Panc1 (cell line): ENCODE data around the gene SKAP1. TPM values are rescaled to one million over a fixed set of nuclear protein-coding genes. Genes with fewer than 3 reads are reported as not detected.

Source experiments
- ATAC-seq: fragments of 200-7000 bp; cut with Tn5 transposase; 2 replicates; pipeline ENCODE4 v1.9.1; 2020; ENCODE audit warnings: mild to moderate bottlenecking, moderate library complexity
- BruUV-seq: library from RNA; stranded (reverse); fragments of 400-500 nt; replicated peaks from 2 replicates; lab custom pipeline; 2021; lab: Mats Ljungman, UMichigan
- CTCF ChIA-PET: fragments of 300-600 bp; sonication (Branson Sonifier 250); formaldehyde crosslinking; loops from one replicate; lab custom pipeline; 2022; ENCODE audit warnings: antibody characterized with exemption; lab: Charles Lee
- POLR2A ChIA-PET: fragments of 300-600 bp; sonication (Branson Sonifier 250); formaldehyde crosslinking; loops from one replicate; lab custom pipeline; 2022; ENCODE audit warnings: antibody characterized with exemption; lab: Charles Lee
- DNase-seq: peaks from one replicate; pipeline ENCODE4 v3.0.0-alpha.2; 2010; ENCODE audit warnings: low read depth, low spot score
- H3K27ac ChIP-seq: 2 replicates; pipeline ENCODE4 v1.5.1; 2011; ENCODE audit warnings: mild to moderate bottlenecking, low read length, inconsistent platforms
- H3K27me3 ChIP-seq: fragments of 200-500 bp; sonication (Bioruptor generic); 2 replicates; pipeline ENCODE4 v1.6.0; 2014; ENCODE audit warnings: low read length, inconsistent platforms; ENCODE audit not compliant: control insufficient read depth, insufficient read depth
- H3K36me3 ChIP-seq: fragments of 200-500 bp; sonication (Bioruptor generic); 2 replicates; pipeline ENCODE4 v1.5.1; 2014; ENCODE audit warnings: inconsistent platforms, mild to moderate bottlenecking, low read length, moderate library complexity; ENCODE audit not compliant: control insufficient read depth, insufficient read depth
- H3K4me1 ChIP-seq: 2 replicates; pipeline ENCODE4 v1.5.1; 2011; ENCODE audit warnings: inconsistent platforms, mild to moderate bottlenecking, low read length, moderate library complexity; ENCODE audit not compliant: control insufficient read depth, insufficient read depth
- H3K4me3 ChIP-seq, 2 experiments: 2 replicates each; pipeline ENCODE4 v1.5.1; 2011 to 2012; ENCODE audit warnings: low read depth in 2 of 2, low read length in 2 of 2, mild to moderate bottlenecking in 2 of 2, inconsistent platforms in 1 of 2, moderate library complexity in 1 of 2
- H3K9me3 ChIP-seq: fragments of 200-500 bp; sonication (Bioruptor generic); 2 replicates; pipeline ENCODE4 v1.5.1; 2014; ENCODE audit warnings: low read depth, mild to moderate bottlenecking, inconsistent platforms, low read length, moderate library complexity; ENCODE audit not compliant: control insufficient read depth, insufficient read depth
- POLR2AphosphoS5 ChIP-seq: IDR thresholded peaks from 2 replicates; pipeline ENCODE4 v1.6.1; 2012; ENCODE audit warnings: mild to moderate bottlenecking, low read depth, low read length, moderate library complexity
- SIN3A ChIP-seq: IDR thresholded peaks from 2 replicates; pipeline ENCODE4 v1.6.1; 2012; ENCODE audit warnings: low read depth, mild to moderate bottlenecking, low read length, moderate library complexity, borderline replicate concordance; ENCODE audit not compliant: insufficient read depth
- TCF7L2 ChIP-seq: IDR thresholded peaks from 2 replicates; pipeline ENCODE4 v1.6.1; 2011; ENCODE audit warnings: mild to moderate bottlenecking, low read depth, low read length, inconsistent platforms
- in situ Hi-C: cut with HindIII; loops from 2 replicates; pipeline ENCODE4 v1.10.0; 2016; ENCODE audit warnings: low sequenced_read_pairs, low pct_unique_long_range_greater_than_20kb
- intact Hi-C: fragments of 100-400 bp; cut with micrococcal nuclease; formaldehyde crosslinking; loops from one replicate; pipeline ENCODE4 v1.10.0; 2022; ENCODE audit not compliant: unreplicated experiment
- total RNA-seq: library from RNA; stranded (reverse); gene quantifications from one replicate; pipeline ENCODE4 v1.2.1, GENCODE V29; 2021; ENCODE audit not compliant: unreplicated experiment
- TF ChIP-seq, protein P1 (sequence below), 2 experiments: IDR thresholded peaks; 2 replicates each; pipeline ENCODE4 v1.6.1; 2011 to 2012; ENCODE audit warnings: low read depth in 2 of 2, control low read depth in 1 of 2, low read length in 1 of 2, mild to moderate bottlenecking in 1 of 2, moderate library complexity in 1 of 2; ENCODE audit not compliant: insufficient read depth in 1 of 2
- TF ChIP-seq, protein P2 (sequence below): fragments of 450-650 bp; IDR thresholded peaks from 2 replicates; pipeline ENCODE4 v1.5.1; 2017; ENCODE audit warnings: mild to moderate bottlenecking

Gene SKAP1
- total RNA-seq, 1 experiment from 2014 or later: 0.90 TPM

DNA sequence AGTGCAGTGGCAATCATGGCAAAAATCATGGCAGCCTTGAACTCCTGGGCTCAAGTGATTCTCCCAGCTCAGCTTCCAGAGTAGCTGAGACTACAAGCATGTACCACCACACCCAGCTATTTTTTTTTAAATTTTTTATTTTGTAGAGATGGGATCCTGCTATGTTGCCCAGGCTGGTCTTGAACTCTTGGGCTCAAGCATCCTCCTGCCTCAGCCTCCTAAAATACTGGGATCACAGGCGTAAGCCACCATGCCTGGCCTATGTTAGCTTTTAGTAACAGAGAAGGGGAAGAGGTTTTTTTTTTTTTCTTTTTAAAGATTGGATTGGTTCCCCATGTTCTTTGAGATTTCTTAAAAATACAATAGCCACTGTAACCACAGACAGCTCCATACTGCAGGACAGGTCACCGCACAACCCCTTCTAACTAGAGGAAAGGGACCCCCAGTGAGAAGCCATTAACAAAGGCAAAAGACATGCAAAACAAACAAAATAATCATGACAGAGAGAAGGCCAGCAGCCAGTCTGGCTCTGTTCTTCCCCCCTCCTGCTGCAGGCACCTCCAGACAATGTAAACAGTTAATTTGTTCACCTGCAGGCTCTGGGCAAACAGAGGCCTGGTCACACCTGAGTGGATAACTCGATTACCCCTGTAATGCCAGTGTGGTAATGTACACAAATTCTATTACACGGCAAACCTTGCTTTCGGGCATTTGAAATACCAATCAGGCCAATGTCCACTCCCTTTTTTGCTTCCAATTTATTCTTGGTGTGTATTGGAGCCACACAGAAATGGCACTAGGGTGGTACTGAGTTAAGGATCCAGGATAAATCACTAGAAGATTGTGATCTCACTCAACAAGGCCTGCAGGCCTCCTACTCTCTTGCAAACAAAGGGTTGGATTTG lies 269.6 kb downstream of the SKAP1 start:
- TF ChIP-seq TCF7L2 (no peak), SIN3A (no peak), POLR2AphosphoS5 (no peak)
- TF ChIP-seq, protein P1, sequence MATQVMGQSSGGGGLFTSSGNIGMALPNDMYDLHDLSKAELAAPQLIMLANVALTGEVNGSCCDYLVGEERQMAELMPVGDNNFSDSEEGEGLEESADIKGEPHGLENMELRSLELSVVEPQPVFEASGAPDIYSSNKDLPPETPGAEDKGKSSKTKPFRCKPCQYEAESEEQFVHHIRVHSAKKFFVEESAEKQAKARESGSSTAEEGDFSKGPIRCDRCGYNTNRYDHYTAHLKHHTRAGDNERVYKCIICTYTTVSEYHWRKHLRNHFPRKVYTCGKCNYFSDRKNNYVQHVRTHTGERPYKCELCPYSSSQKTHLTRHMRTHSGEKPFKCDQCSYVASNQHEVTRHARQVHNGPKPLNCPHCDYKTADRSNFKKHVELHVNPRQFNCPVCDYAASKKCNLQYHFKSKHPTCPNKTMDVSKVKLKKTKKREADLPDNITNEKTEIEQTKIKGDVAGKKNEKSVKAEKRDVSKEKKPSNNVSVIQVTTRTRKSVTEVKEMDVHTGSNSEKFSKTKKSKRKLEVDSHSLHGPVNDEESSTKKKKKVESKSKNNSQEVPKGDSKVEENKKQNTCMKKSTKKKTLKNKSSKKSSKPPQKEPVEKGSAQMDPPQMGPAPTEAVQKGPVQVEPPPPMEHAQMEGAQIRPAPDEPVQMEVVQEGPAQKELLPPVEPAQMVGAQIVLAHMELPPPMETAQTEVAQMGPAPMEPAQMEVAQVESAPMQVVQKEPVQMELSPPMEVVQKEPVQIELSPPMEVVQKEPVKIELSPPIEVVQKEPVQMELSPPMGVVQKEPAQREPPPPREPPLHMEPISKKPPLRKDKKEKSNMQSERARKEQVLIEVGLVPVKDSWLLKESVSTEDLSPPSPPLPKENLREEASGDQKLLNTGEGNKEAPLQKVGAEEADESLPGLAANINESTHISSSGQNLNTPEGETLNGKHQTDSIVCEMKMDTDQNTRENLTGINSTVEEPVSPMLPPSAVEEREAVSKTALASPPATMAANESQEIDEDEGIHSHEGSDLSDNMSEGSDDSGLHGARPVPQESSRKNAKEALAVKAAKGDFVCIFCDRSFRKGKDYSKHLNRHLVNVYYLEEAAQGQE (IDR thresholded peaks at IDR 0.05; ENCODE audit: insufficient read depth in 1 of 2, low read depth in 2 of 2, low read length in 1 of 2): no peak
- TF ChIP-seq, protein P2, sequence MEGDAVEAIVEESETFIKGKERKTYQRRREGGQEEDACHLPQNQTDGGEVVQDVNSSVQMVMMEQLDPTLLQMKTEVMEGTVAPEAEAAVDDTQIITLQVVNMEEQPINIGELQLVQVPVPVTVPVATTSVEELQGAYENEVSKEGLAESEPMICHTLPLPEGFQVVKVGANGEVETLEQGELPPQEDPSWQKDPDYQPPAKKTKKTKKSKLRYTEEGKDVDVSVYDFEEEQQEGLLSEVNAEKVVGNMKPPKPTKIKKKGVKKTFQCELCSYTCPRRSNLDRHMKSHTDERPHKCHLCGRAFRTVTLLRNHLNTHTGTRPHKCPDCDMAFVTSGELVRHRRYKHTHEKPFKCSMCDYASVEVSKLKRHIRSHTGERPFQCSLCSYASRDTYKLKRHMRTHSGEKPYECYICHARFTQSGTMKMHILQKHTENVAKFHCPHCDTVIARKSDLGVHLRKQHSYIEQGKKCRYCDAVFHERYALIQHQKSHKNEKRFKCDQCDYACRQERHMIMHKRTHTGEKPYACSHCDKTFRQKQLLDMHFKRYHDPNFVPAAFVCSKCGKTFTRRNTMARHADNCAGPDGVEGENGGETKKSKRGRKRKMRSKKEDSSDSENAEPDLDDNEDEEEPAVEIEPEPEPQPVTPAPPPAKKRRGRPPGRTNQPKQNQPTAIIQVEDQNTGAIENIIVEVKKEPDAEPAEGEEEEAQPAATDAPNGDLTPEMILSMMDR: no peak
- no peak for DNase-seq
- ChIA-PET POLR2A (no interaction called here), CTCF (interaction anchor here (0.5 kb wide), 1 partner anchor 173 kb away, joined by 3 read pairs; no protein-coding TSS in a partner anchor)
- Histone ChIP-seq H3K36me3 (no peaks in the 10 kb centered on the region), H3K4me1 (peaks cover 11% of the 10 kb centered on the region), H3K4me3 (no peak overlapping the region), H3K27ac (no peak overlapping the region), H3K27me3 (no peaks in the 10 kb centered on the region), H3K9me3 (no peaks in the 10 kb centered on the region)
- no peak for ATAC-seq
- in situ Hi-C loops (no loop called here), intact Hi-C loops (no loop called here)
- no TSS peak for BruUV-seq

DNA sequence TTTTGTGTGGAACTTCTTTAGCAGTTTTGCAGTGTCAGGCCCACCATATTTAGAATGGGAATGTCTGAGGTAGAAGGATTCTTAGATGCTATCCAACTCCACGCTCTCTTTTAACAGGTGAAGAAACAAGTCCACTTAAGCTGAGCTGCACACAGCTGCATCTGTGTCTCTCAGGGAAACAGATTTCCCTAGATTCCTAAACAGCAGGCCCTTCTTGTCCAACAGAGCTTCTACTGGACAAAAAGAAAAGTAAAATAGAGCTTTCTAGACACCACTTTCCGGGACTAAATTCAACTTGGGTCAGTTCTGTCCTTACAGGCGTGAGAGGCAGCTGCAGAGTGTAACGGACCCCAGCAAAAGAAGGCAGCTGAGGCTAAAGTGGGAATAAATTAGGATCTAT lies 270.8 kb downstream of the SKAP1 start:
- intact Hi-C loops (no loop called here), in situ Hi-C loops (no loop called here)
- ChIA-PET CTCF (interaction anchor here (0.6 to 0.7 kb wide), 3 partner anchors 44 to 429 kb away, joined by 5 to 9 read pairs (median 8); no protein-coding TSS in a partner anchor), POLR2A (interaction anchor here (0.7 kb wide), 1 partner anchor 123 kb away, joined by 7 read pairs; no protein-coding TSS in a partner anchor)
- H3K4me1 ChIP-seq: peaks cover 11% of the 10 kb centered on the region
- BruUV-seq: no TSS peak
- H3K27ac ChIP-seq: no peak overlapping the region
- ATAC-seq (no peak), DNase-seq (no peak)
- H3K9me3 ChIP-seq: no peaks in the 10 kb centered on the region
- H3K27me3 ChIP-seq: no peaks in the 10 kb centered on the region
- no peak overlapping the region for H3K4me3 ChIP-seq
- TF ChIP-seq, protein P2: no peak
- TF ChIP-seq POLR2AphosphoS5 (no peak), SIN3A (no peak), TCF7L2 (no peak)
- TF ChIP-seq, protein P1 (IDR thresholded peaks at IDR 0.05; ENCODE audit: insufficient read depth in 1 of 2, low read depth in 2 of 2, low read length in 1 of 2): no peak
- H3K36me3 ChIP-seq: no peaks in the 10 kb centered on the region
